Right ventricle myocardium inferior (tissue), 1 donor: Measurements from ENCODE around the gene GLIS1. TPM values are rescaled to one million over a fixed set of nuclear protein-coding genes. Genes with fewer than 3 reads are reported as not detected.
"Not testable (repeated sequence)": the region's sequence is repeated elsewhere in the genome, so short reads cannot be mapped to it uniquely, and the experiment has no call there.

Source experiments
- ATAC-seq: fragments of 200-7000 bp; cut with Tn5 transposase; one replicate; pipeline ENCODE4 v1.9.1; 2020; ENCODE audit warnings: mild to moderate bottlenecking, moderate library complexity
- DNase-seq: peaks from one replicate; pipeline ENCODE4 v3.0.0; 2021; ENCODE audit errors: missing footprints
- intact Hi-C: fragments of 100-400 bp; cut with DNase I; formaldehyde crosslinking; loops from one replicate; pipeline ENCODE4 v1.11.0; 2022
- total RNA-seq: library from RNA; stranded (reverse); fragmentation: NEBNext Ultra II Directional; extraction: Animal tissue kit (Norgen Biotek cat#: 25700); gene quantifications from one replicate; pipeline ENCODE4 v1.2.1, GENCODE V29; 2021
- donor health status: DM: no; HTN: yes; CAD: no; lungs with severe emphysema.

GLIS1 gene
- total RNA-seq, 1 donor from 2014 or later = not detected

- peak; percentile 20 for DNase-seq
- no peak for ATAC-seq
- intact Hi-C loops = no loop called here
Observed at GRCh38 chr1:53662951-53663350, 76.0 kb downstream of the GLIS1 start.

GRCh38 chr1:53662169-53662568 is 76.8 kb downstream of the GLIS1 start:
- DNase-seq (no peak), ATAC-seq (no peak)
- intact Hi-C loops = no loop called here

GRCh38 chr1:53661496-53661895 is 77.5 kb downstream of the GLIS1 start:
- intact Hi-C loops = no loop called here
- ATAC-seq (no peak), DNase-seq (no peak)

GRCh38 chr1:53660666-53661065 is 78.3 kb downstream of the GLIS1 start:
- no peak for ATAC-seq
- peak; percentile 7 for DNase-seq
- intact Hi-C loops = no loop called here

- ATAC-seq (no peak), DNase-seq (no peak)
- intact Hi-C loops = no loop called here
Observed at GRCh38 chr1:53659436-53659835, 79.5 kb downstream of the GLIS1 start.

GRCh38 chr1:53658489-53659230 is 80.3 kb downstream of the GLIS1 start:
- ATAC-seq (no peak), DNase-seq (peak; percentile 49)
- intact Hi-C loops = no loop called here

- DNase-seq = no peak
- ATAC-seq = no peak
- intact Hi-C loops = no loop called here
Observed at GRCh38 chr1:53657891-53658396, 81.0 kb downstream of the GLIS1 start.

GRCh38 chr1:53657531-53657805 is 81.5 kb downstream of the GLIS1 start:
- ATAC-seq (no peak), DNase-seq (peak; percentile 18)
- intact Hi-C loops = no loop called here

GRCh38 chr1:53656747-53657530 is 82.0 kb downstream of the GLIS1 start:
- intact Hi-C loops = no loop called here
- ATAC-seq = no peak
- peak; percentile 41 for DNase-seq

- DNase-seq (peak; percentile 46), ATAC-seq (no peak)
- intact Hi-C loops = no loop called here
Observed at GRCh38 chr1:53655931-53656746, 82.8 kb downstream of the GLIS1 start.

GRCh38 chr1:53654216-53655210 is 84.5 kb downstream of the GLIS1 start:
- ATAC-seq = no peak
- intact Hi-C loops = no loop called here
- peak; percentile 43 for DNase-seq

GRCh38 chr1:53653631-53654030 is 85.3 kb downstream of the GLIS1 start:
- intact Hi-C loops = no loop called here
- no peak for ATAC-seq
- DNase-seq = peak; percentile 9

- intact Hi-C loops = no loop called here
- ATAC-seq (no peak), DNase-seq (peak; percentile 11)
Observed at GRCh38 chr1:53653200-53653575, 85.8 kb downstream of the GLIS1 start.

GRCh38 chr1:53652441-53653199 is 86.3 kb downstream of the GLIS1 start:
- ATAC-seq = no peak
- intact Hi-C loops = no loop called here
- DNase-seq = peak; percentile 54

- ATAC-seq (no peak), DNase-seq (no peak)
- intact Hi-C loops = no loop called here
Observed at GRCh38 chr1:53651356-53651755, 87.6 kb downstream of the GLIS1 start.

GRCh38 chr1:53648516-53648915 is 90.4 kb downstream of the GLIS1 start:
- intact Hi-C loops = no loop called here
- DNase-seq = no peak
- ATAC-seq = no peak

GRCh38 chr1:53647915-53648314 is 91.0 kb downstream of the GLIS1 start:
- intact Hi-C loops, DNase-seq, ATAC-seq: not testable (repeated sequence)

- ATAC-seq (no peak), DNase-seq (peak; percentile 1)
Observed at GRCh38 chr1:53646732-53647131, 92.2 kb downstream of the GLIS1 start.

More at GRCh38 chr1:53646732-53647131, 92.2 kb downstream of the GLIS1 start:
- intact Hi-C loops = no loop called here
